ENCODE data around the gene RIC3.

- no peak for TF ChIP-seq CTCF (IDR thresholded peaks at IDR 0.05)
- TF ChIP-seq POLR2A (IDR thresholded peaks at IDR 0.05), result no peak
Observed at GRCh38 chr11:8202516-8203413, 33.9 kb upstream of the RIC3 start.

All from esophagus squamous epithelium (tissue), 4 donors.